Spleen (tissue), 11 donors: ENCODE measurements around the gene DENND6B. TPM values are rescaled to one million over a fixed set of nuclear protein-coding genes. Genes with fewer than 3 reads are reported as not detected.
A peak's percentile ranks its signal among the peaks of the same experiment; 100 is the strongest.
"Not testable (repeated sequence)": the region's sequence is repeated elsewhere in the genome, so short reads cannot be mapped to it uniquely, and the experiment has no call there.

Experiments used
- DNase-seq: peaks from one replicate; pipeline ENCODE4 v3.0.0-alpha.2; 2020
- H3K27ac ChIP-seq, 8 donors: fragments of 200-600 bp; sonication (generic) in 7 of 8; 1 replicate in 4 of 8; 2 replicates in 4 of 8; pipeline versions ENCODE4 v1.5.0 to v1.8.0; 2016 to 2021; ENCODE audit warnings: inconsistent platforms in 4 of 8, mild to moderate bottlenecking in 4 of 8, moderate library complexity in 1 of 8
- H3K27me3 ChIP-seq, 7 donors: fragments of 200-600 bp; sonication (generic) in 6 of 7; replicated peaks in 1 of 7; 1 replicate in 4 of 7; 2 replicates in 3 of 7; pipeline versions ENCODE4 v1.5.0 to v1.8.0; 2016 to 2021; ENCODE audit warnings: inconsistent platforms in 3 of 7, mild to moderate bottlenecking in 1 of 7
- H3K36me3 ChIP-seq, 6 donors: fragments of 200-600 bp; sonication (generic) in 5 of 6; 1 replicate in 4 of 6; 2 replicates in 2 of 6; pipeline versions ENCODE4 v1.5.0 to v1.8.0; 2016 to 2021; ENCODE audit warnings: inconsistent platforms in 2 of 6
- H3K4me1 ChIP-seq, 6 donors: fragments of 200-600 bp; sonication (generic) in 5 of 6; 1 replicate in 3 of 6; 2 replicates in 3 of 6; pipeline versions ENCODE4 v1.5.0 to v1.8.0; 2016 to 2021; ENCODE audit warnings: inconsistent platforms in 3 of 6
- H3K4me3 ChIP-seq, 8 donors: fragments of 200-600 bp; sonication (generic) in 7 of 8; 1 replicate in 4 of 8; 2 replicates in 4 of 8; pipeline versions ENCODE4 v1.5.0 to v1.8.0; 2016 to 2021; ENCODE audit warnings: inconsistent platforms in 4 of 8, mild to moderate bottlenecking in 4 of 8, moderate library complexity in 2 of 8
- H3K9me3 ChIP-seq, 8 donors: fragments of 200-600 bp; sonication (generic) in 7 of 8; 1 replicate in 4 of 8; 2 replicates in 4 of 8; pipeline versions ENCODE4 v1.5.0 to v1.8.0; 2016 to 2021; ENCODE audit warnings: inconsistent platforms in 4 of 8
- POLR2A ChIP-seq, 3 donors: fragments of 450-650 bp; IDR thresholded peaks; one replicate each; pipeline ENCODE4 v1.5.1; 2017; ENCODE audit warnings: antibody characterized with exemption in 3 of 3, mild to moderate bottlenecking in 1 of 3
- POLR2AphosphoS5 ChIP-seq, 3 donors: sonication (generic); formaldehyde crosslinking; IDR thresholded peaks; one replicate each; pipeline ENCODE4 v1.5.1; 2017; ENCODE audit warnings: antibody characterized with exemption in 3 of 3
- WGBS, 5 donors: extraction: QIAGEN DNeasy Blood & Tissue Kit in 3 of 5; methylation state at CpG; one replicate each; pipeline versions ENCODE4 v1.1.5 to v1.1.7; 2013 to 2018; 5-methylcytosine and 5-hydroxymethylcytosine counted together
- intact Hi-C: fragments of 100-400 bp; cut with DNase I; formaldehyde crosslinking; loops from one replicate; pipeline ENCODE4 v1.15.0; 2023; ENCODE audit warnings: low total_unique reads
- polyA plus RNA-seq, 3 donors: library from polyadenylated mRNA; stranded (reverse); fragments of 200-250 nt; gene quantifications; one replicate each; pipeline ENCODE4 v1.2.1, GENCODE V29; 2013
- total RNA-seq, 7 donors: library from RNA; depleted of rRNA in 3 of 7; stranded (reverse); fragments of >200 nt in 3 of 7; fragmentation: NEBNext Ultra II Directional in 4 of 7; extraction: Animal tissue kit (Norgen Biotek cat#: 25700) in 4 of 7; gene quantifications; one replicate each; pipeline versions ENCODE4 v1.1.0 to v1.2.1, GENCODE V29; 2016 to 2021
- TF ChIP-seq, protein P1 (sequence below), 11 experiments: fragments of 200-600 bp in 7 of 11; fragments of 450-650 bp in 4 of 11; sonication (generic) in 4 of 11; IDR thresholded peaks in 8 of 11; conservative IDR thresholded peaks in 3 of 11; 1 replicate in 7 of 11; 2 replicates in 4 of 11; pipeline versions ENCODE4 v1.4.0 to v1.8.0; 2016 to 2021; ENCODE audit warnings: antibody characterized with exemption in 11 of 11, inconsistent platforms in 4 of 11, mild to moderate bottlenecking in 1 of 11
- donor health status: healthy with polysubstance abuse.
- donor health status: DM: no; HTN: no; CAD: no; lungs with moderate emphysema.
- donor health status: DM: no; HTN: no; CAD: no.
- donor health status: Bipolar disorder and iron deficiency.
- donor health status: healthy.
- donor health status: DM: no; HTN: no; CAD: no.
- donor health status: DM: yes; HTN: yes; CAD: no.

The DENND6B gene
- total and polyA plus RNA-seq, 10 donors: 4.5 to 10.4 (median 6.3) TPM

DNA sequence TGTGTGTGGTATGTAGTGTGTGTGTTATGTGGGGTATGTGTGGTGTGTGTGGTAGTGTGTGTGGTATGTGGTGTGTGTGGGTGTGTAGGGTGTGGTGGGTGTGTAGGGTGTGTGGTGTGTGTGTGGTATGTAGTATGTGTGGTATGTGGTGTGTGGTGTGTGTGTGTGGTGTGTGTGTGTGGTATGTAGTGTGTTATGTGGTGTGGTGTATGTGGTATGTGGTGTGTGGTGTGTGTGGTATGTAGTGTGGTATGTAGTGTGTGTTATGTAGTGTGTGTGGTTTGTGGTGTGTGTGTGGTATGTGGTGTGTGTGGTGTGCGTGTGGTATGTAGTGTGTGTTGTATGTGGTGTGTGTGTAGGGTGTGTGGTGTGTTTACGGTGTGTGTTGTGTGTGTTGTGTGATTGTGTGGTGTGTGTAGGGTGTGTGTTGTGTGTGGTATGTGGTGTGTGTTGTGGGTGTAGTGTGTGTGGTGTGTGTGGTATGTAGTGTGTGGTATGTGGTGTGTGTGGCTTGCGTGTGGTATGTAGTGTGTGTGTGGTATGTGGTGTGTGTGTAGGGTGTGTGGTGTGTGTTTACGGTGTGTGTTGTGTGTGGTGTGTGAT, 12.1 kb upstream of the DENND6B start:
- 92 to 98% (median 95%) methylated on average over 4 of the region's 4 CpGs for WGBS, 5 donors
- Histone ChIP-seq H3K27me3 (no peaks in the 10 kb centered on the region), H3K9me3 (no peaks in the 10 kb centered on the region), H3K27ac (no peak overlapping the region), H3K36me3 (no peaks in the 10 kb centered on the region), H3K4me1 (peaks cover 0 to 17% (median 12%) of the 10 kb centered on the region in 6 donors), H3K4me3 (no peak overlapping the region)
- DNase-seq: no peak
- no peak for TF ChIP-seq POLR2A (IDR thresholded peaks at IDR 0.05)
- TF ChIP-seq POLR2AphosphoS5 (IDR thresholded peaks at IDR 0.05): no peak
- TF ChIP-seq, protein P1, sequence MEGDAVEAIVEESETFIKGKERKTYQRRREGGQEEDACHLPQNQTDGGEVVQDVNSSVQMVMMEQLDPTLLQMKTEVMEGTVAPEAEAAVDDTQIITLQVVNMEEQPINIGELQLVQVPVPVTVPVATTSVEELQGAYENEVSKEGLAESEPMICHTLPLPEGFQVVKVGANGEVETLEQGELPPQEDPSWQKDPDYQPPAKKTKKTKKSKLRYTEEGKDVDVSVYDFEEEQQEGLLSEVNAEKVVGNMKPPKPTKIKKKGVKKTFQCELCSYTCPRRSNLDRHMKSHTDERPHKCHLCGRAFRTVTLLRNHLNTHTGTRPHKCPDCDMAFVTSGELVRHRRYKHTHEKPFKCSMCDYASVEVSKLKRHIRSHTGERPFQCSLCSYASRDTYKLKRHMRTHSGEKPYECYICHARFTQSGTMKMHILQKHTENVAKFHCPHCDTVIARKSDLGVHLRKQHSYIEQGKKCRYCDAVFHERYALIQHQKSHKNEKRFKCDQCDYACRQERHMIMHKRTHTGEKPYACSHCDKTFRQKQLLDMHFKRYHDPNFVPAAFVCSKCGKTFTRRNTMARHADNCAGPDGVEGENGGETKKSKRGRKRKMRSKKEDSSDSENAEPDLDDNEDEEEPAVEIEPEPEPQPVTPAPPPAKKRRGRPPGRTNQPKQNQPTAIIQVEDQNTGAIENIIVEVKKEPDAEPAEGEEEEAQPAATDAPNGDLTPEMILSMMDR (IDR thresholded peaks at IDR 0.05 in 8 of 11, conservative IDR thresholded peaks at IDR 0.05 in 3 of 11): no peak
- intact Hi-C loops: no loop called here

GRCh38 chr22:50338042-50338573, 11.3 kb upstream of the DENND6B start:
- Histone ChIP-seq H3K27me3 (no peaks in the 10 kb centered on the region), H3K9me3 (no peaks in the 10 kb centered on the region), H3K36me3 (no peaks in the 10 kb centered on the region), H3K4me3 (no peak overlapping the region), H3K27ac (no peak overlapping the region), H3K4me1 (peaks cover 0 to 17% (median 12%) of the 10 kb centered on the region in 6 donors)
- intact Hi-C loops: no loop called here
- 93 to 99% (median 95%) methylated on average over 5 of the region's 5 CpGs for WGBS, 5 donors
- TF ChIP-seq POLR2A (IDR thresholded peaks at IDR 0.05) (no peak), POLR2AphosphoS5 (IDR thresholded peaks at IDR 0.05) (no peak)
- TF ChIP-seq, protein P1 (IDR thresholded peaks at IDR 0.05 in 8 of 11, conservative IDR thresholded peaks at IDR 0.05 in 3 of 11): no peak
- no peak for DNase-seq

DNA sequence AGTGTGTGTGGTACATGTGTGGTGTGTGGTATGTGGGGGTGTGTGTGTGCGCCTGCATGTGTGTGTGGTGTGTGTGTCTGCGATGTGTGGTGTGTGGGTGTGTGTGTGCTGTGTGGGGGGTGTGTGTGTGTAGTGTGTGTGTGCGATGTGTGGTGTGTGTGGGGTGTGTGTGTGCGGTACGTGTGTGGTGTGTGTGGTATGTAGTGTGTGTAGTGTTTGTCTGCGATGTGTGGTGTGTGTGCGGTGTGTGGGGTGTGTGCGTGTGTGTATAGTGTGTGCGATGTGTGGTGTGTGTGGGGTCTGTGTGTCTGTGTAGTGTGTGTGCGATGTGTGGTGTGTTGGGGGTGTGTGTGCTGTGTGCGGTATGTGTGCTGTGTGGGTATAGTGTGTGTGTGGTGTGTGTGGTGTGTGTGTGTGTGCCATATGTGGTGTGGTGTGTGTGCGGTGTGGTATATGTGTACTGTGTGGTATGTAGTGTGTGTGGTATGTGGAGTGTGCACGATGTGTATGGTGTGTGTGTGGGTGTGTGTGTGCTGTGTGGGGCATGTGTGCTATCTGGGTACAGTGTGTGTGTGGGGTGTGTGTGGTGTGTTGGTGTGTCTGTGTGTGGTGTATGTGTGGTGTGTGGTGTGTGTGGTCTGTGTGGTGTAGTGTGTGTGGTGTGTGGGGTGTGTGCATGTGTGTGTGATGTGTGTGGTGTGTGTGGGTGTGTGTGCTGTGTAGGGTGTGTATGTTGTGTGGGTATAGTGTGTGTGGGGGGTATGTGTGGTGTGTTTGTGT, 10.6 kb upstream of the DENND6B start:
- no peak overlapping the region for H3K4me3 ChIP-seq
- H3K36me3 ChIP-seq: no peaks in the 10 kb centered on the region
- no peak for DNase-seq
- no peaks in the 10 kb centered on the region for H3K27me3 ChIP-seq
- no peaks in the 10 kb centered on the region for H3K9me3 ChIP-seq
- TF ChIP-seq, protein P1 (IDR thresholded peaks at IDR 0.05 in 8 of 11, conservative IDR thresholded peaks at IDR 0.05 in 3 of 11): no peak
- TF ChIP-seq POLR2AphosphoS5 (IDR thresholded peaks at IDR 0.05) (no peak), POLR2A (IDR thresholded peaks at IDR 0.05) (no peak)
- intact Hi-C loops: no loop called here
- H3K27ac ChIP-seq: no peak overlapping the region
- peaks cover 0 to 12% (median 7%) of the 10 kb centered on the region in 6 donors for H3K4me1 ChIP-seq
- WGBS, 5 donors: 96 to 99% (median 97%) methylated on average over 13 of the region's 13 CpGs

- H3K4me3 ChIP-seq, H3K36me3 ChIP-seq, intact Hi-C loops, H3K9me3 ChIP-seq, DNase-seq, H3K4me1 ChIP-seq, H3K27me3 ChIP-seq: not testable (repeated sequence)
- 53 to 82% (median 66%) methylated on average over 5 of the region's 5 CpGs for WGBS, 5 donors
- H3K27ac ChIP-seq: peak overlapping the region in 3 of 8 donors; percentile 40 to 77 (median 59)
Measured at GRCh38 chr22:50334433-50334832, 7.6 kb upstream of the DENND6B start.
